Daoy (cell line): ENCODE results near the gene H2BK1. TPM values are rescaled to one million over a fixed set of nuclear protein-coding genes. Genes with fewer than 3 reads are reported as not detected.

Source experiments
- total RNA-seq: library from RNA; depleted of rRNA; stranded (reverse); fragments of >200 nt; shearing (Covaris generic); gene quantifications from 2 replicates; pipeline ENCODE4 v1.2.3, GENCODE V29; 2014; rRNA removed

Gene H2BK1
- total RNA-seq, 1 experiment from 2014 or later = not detected

Other genes with a start within 250 kb of the H2BK1 start
- 0.80 and 1.3 TPM in 2 replicates for gene KCNH2, start 232.2 kb downstream of the H2BK1 start, total RNA-seq
- gene NOS3, start 219.5 kb downstream of the H2BK1 start, total RNA-seq = 0.39 and 0.46 TPM in 2 replicates
- gene ATG9B, start 186.0 kb downstream of the H2BK1 start, total RNA-seq = not detected in 2 replicates
- 44.2 and 49.1 TPM in 2 replicates for gene ABCB8, start 182.0 kb downstream of the H2BK1 start, total RNA-seq
- 0.12 and 1.5 TPM in 2 replicates for gene ASIC3, start 162.0 kb downstream of the H2BK1 start, total RNA-seq
- 56.6 and 63.8 TPM in 2 replicates for gene CDK5, start 152.6 kb downstream of the H2BK1 start, total RNA-seq
- 157 and 195 TPM in 2 replicates for gene SLC4A2, start 150.9 kb downstream of the H2BK1 start, total RNA-seq
- 93.8 and 111 TPM in 2 replicates for gene FASTK, start 129.7 kb downstream of the H2BK1 start, total RNA-seq
- gene TMUB1, start 127.0 kb downstream of the H2BK1 start, total RNA-seq = 51.2 and 61.3 TPM in 2 replicates
- gene AGAP3, start 124.0 kb downstream of the H2BK1 start, total RNA-seq = 41.6 and 72.6 TPM in 2 replicates
- not detected in 2 replicates for gene GBX1, start 42.8 kb downstream of the H2BK1 start, total RNA-seq
- gene ASB10, start 23.2 kb downstream of the H2BK1 start, total RNA-seq = not detected in 2 replicates
- gene ABCF2, start 16.7 kb upstream of the H2BK1 start, total RNA-seq = 116 and 126 TPM in 2 replicates
- 38.3 and 43.5 TPM in 2 replicates for gene CHPF2, start 22.0 kb upstream of the H2BK1 start, total RNA-seq
- 25.6 and 29.9 TPM in 2 replicates for gene SMARCD3, start 38.2 kb upstream of the H2BK1 start, total RNA-seq
- gene NUB1, start 131.3 kb upstream of the H2BK1 start, total RNA-seq = 128 and 131 TPM in 2 replicates
- 0.06 and 0.48 TPM in 2 replicates for gene WDR86, start 199.6 kb upstream of the H2BK1 start, total RNA-seq
- 0.17 TPM in 1 of 2 replicates, not detected in the other for gene CRYGN, start 229.7 kb upstream of the H2BK1 start, total RNA-seq